Caco-2 (cell line): Measurements from ENCODE around the gene HLCS. TPM values are rescaled to one million over a fixed set of nuclear protein-coding genes. Genes with fewer than 3 reads are reported as not detected.

Source experiments
- BruUV-seq: library from RNA; stranded (reverse); fragments of 400-500 nt; replicated peaks from 2 replicates; lab custom pipeline; 2021; lab: Mats Ljungman, UMichigan
- CTCF ChIA-PET: fragments of 300-600 bp; sonication (Branson Sonifier 250); formaldehyde crosslinking; loops from one replicate; lab custom pipeline; 2022; ENCODE audit warnings: antibody characterized with exemption; lab: Charles Lee
- POLR2A ChIA-PET: fragments of 300-600 bp; sonication (Branson Sonifier 250); formaldehyde crosslinking; loops from one replicate; lab custom pipeline; 2022; ENCODE audit warnings: antibody characterized with exemption; lab: Charles Lee
- DNase-seq, 2 experiments: peaks; one replicate each; pipeline versions ENCODE4 v3.0.0 to v3.0.0-alpha.2; 2020 to 2022
- H3K27me3 ChIP-seq: replicated peaks from 2 replicates; pipeline ENCODE4 v1.6.0; 2011; ENCODE audit warnings: low read length; ENCODE audit not compliant: control insufficient read depth, insufficient read depth
- H3K36me3 ChIP-seq: 2 replicates; pipeline ENCODE4 v1.5.1; 2011; ENCODE audit warnings: low read length; ENCODE audit not compliant: control insufficient read depth, insufficient read depth
- H3K4me1 ChIP-seq: fragments of 250-450 bp; sonication (Bioruptor Pico); 2 replicates; pipeline ENCODE4 v1.5.1; 2020; ENCODE audit warnings: mild to moderate bottlenecking
- H3K4me3 ChIP-seq: 2 replicates; pipeline ENCODE4 v1.5.1; 2011; ENCODE audit warnings: low read depth, mild to moderate bottlenecking, control low read depth, low read length
- H3K9me3 ChIP-seq: fragments of 250-450 bp; sonication (Bioruptor Pico); 2 replicates; pipeline ENCODE4 v1.5.1; 2020; ENCODE audit warnings: mild to moderate bottlenecking, moderate library complexity
- H3K27ac Mint-ChIP-seq: one replicate; pipeline ENCODE4 v1.8.0; 2022; ENCODE audit warnings: mixed read lengths; ENCODE audit not compliant: unreplicated experiment
- H3K27me3 Mint-ChIP-seq: one replicate; pipeline ENCODE4 v1.8.0; 2022; ENCODE audit warnings: mixed read lengths; ENCODE audit not compliant: insufficient read depth, unreplicated experiment
- H3K36me3 Mint-ChIP-seq: one replicate; pipeline ENCODE4 v1.8.0; 2022; ENCODE audit warnings: mild to moderate bottlenecking, mixed read lengths; ENCODE audit not compliant: insufficient read depth, unreplicated experiment
- H3K4me1 Mint-ChIP-seq: one replicate; pipeline ENCODE4 v1.8.0; 2022; ENCODE audit warnings: low read depth, mixed read lengths; ENCODE audit not compliant: unreplicated experiment
- H3K4me3 Mint-ChIP-seq: one replicate; pipeline ENCODE4 v1.8.0; 2022; ENCODE audit warnings: mild to moderate bottlenecking, moderate library complexity, mixed read lengths; ENCODE audit not compliant: unreplicated experiment
- H3K9me3 Mint-ChIP-seq: one replicate; pipeline ENCODE4 v1.8.0; 2022; ENCODE audit warnings: mixed read lengths; ENCODE audit not compliant: unreplicated experiment
- intact Hi-C: fragments of 100-400 bp; cut with micrococcal nuclease; formaldehyde crosslinking; loops from one replicate; pipeline ENCODE4 v1.10.0; 2022; ENCODE audit not compliant: unreplicated experiment
- total RNA-seq: library from RNA; stranded (reverse); gene quantifications from 2 replicates; pipeline ENCODE4 v1.2.3, GENCODE V29; 2022
- TF ChIP-seq, protein P1 (sequence below), 2 experiments: fragments of 200-600 bp in 1 of 2; IDR thresholded peaks; 1 replicate in 1 of 2; 2 replicates in 1 of 2; pipeline versions ENCODE4 v1.5.1 to v1.8.0; 2011 to 2022; ENCODE audit warnings: antibody characterized with exemption in 1 of 2, control low read depth in 1 of 2, inconsistent platforms in 1 of 2, low read depth in 1 of 2, low read length in 1 of 2, mild to moderate bottlenecking in 1 of 2, moderate library complexity in 1 of 2; ENCODE audit not compliant: insufficient read depth in 1 of 2, severe bottlenecking in 1 of 2, unreplicated experiment in 1 of 2

HLCS gene
- total RNA-seq, 1 experiment from 2014 or later, result 26.2 TPM

DNA sequence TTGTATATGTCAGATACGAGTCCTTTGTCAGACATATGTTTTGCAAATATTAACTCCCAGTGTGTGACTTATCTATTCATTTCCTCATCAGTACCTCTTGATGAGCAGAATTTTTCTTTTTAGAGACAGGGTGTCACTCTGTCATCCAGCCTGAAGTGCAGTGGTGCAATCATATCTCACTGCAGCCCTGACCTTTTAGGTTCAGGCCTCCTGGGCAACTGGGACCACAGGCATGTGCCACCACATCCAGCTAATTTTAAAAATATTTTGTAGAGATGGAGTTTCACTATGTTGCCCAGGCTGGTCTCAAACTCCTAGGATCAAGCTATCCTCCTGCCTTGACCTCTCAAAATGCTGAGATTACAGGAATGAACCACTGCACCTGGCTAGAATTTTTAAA lies 93.0 kb downstream of the HLCS start:
- peaks cover 7% of the 10 kb centered on the region for H3K36me3 Mint-ChIP-seq
- H3K4me3 Mint-ChIP-seq, result no peak overlapping the region
- no peak for DNase-seq
- POLR2A ChIA-PET, result no interaction called here
- Histone ChIP-seq H3K27me3 (no peaks in the 10 kb centered on the region), H3K4me1 (no peaks in the 10 kb centered on the region), H3K9me3 (peaks cover 14% of the 10 kb centered on the region), H3K4me3 (no peak overlapping the region), H3K36me3 (no peaks in the 10 kb centered on the region)
- H3K27ac Mint-ChIP-seq, result no peak overlapping the region
- intact Hi-C loops, result no loop called here
- no peaks in the 10 kb centered on the region for H3K27me3 Mint-ChIP-seq
- no TSS peak for BruUV-seq
- H3K9me3 Mint-ChIP-seq, result peaks cover 13% of the 10 kb centered on the region
- CTCF ChIA-PET, result no interaction called here
- TF ChIP-seq, protein P1, sequence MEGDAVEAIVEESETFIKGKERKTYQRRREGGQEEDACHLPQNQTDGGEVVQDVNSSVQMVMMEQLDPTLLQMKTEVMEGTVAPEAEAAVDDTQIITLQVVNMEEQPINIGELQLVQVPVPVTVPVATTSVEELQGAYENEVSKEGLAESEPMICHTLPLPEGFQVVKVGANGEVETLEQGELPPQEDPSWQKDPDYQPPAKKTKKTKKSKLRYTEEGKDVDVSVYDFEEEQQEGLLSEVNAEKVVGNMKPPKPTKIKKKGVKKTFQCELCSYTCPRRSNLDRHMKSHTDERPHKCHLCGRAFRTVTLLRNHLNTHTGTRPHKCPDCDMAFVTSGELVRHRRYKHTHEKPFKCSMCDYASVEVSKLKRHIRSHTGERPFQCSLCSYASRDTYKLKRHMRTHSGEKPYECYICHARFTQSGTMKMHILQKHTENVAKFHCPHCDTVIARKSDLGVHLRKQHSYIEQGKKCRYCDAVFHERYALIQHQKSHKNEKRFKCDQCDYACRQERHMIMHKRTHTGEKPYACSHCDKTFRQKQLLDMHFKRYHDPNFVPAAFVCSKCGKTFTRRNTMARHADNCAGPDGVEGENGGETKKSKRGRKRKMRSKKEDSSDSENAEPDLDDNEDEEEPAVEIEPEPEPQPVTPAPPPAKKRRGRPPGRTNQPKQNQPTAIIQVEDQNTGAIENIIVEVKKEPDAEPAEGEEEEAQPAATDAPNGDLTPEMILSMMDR (IDR thresholded peaks at IDR 0.05; ENCODE audit: insufficient read depth in 1 of 2, low read depth in 1 of 2, low read length in 1 of 2, severe bottlenecking in 1 of 2, unreplicated experiment in 1 of 2), result no peak
- no peaks in the 10 kb centered on the region for H3K4me1 Mint-ChIP-seq

DNA sequence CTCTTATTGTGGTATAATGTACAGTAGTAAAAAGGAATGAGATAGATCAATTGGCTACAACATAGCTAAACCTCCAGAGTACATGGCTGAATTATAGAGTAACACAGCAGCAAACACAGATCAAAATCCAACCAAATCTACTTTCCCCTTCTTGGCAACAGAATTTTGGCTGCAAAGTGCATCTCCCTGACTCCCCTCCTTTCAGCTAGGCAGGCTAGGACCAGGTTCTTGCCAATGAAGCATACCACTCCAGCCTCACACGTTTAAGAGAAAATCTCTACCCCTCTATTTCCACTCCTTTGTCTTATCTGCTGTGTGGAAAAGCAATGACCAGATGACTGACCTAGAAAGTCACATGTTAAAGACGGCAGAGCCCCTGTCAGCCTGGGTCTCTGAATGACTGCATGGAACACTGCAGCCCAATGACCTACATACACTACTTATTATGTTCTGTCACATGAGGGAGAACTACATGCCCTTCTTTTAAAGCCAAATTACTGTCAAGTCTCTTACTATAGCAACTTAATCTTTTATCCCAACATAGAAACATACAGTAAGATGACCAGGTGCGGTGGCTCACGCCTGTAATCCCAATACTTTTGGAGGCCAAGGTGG lies 99.1 kb downstream of the HLCS start:
- H3K4me1 Mint-ChIP-seq, result peaks cover 8% of the 10 kb centered on the region
- no peaks in the 10 kb centered on the region for H3K27me3 Mint-ChIP-seq
- H3K36me3 ChIP-seq, result no peaks in the 10 kb centered on the region
- H3K36me3 Mint-ChIP-seq, result no peaks in the 10 kb centered on the region
- H3K9me3 Mint-ChIP-seq, result no peaks in the 10 kb centered on the region
- intact Hi-C loops, result no loop called here
- no peak for DNase-seq
- H3K27me3 ChIP-seq, result no peaks in the 10 kb centered on the region
- ChIA-PET CTCF (no interaction called here), POLR2A (no interaction called here)
- no peaks in the 10 kb centered on the region for H3K4me1 ChIP-seq
- H3K27ac Mint-ChIP-seq, result no peak overlapping the region
- no peak overlapping the region for H3K4me3 ChIP-seq
- TF ChIP-seq, protein P1 (IDR thresholded peaks at IDR 0.05; ENCODE audit: insufficient read depth in 1 of 2, low read depth in 1 of 2, low read length in 1 of 2, severe bottlenecking in 1 of 2, unreplicated experiment in 1 of 2), result no peak
- H3K9me3 ChIP-seq, result no peaks in the 10 kb centered on the region
- no TSS peak for BruUV-seq
- no peak overlapping the region for H3K4me3 Mint-ChIP-seq

DNA sequence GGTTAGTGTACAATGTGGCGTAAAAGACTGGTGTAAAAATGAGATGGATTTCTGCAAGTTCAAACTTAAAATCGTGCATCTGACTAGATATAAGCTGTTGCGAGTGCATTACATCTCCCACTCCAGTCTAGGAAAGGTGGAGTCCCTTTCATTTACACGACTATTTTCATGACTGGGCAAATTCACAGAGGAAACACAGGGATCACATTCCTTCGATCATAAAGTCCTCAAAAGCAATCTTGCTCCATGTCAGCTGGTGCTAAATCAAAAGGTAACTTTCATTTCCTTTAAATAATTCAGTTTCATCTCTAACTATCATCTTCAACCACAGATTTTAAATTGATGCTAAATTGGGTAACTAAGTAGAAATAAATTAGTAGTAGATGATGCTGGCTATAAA lies 100.0 kb downstream of the HLCS start:
- CTCF ChIA-PET, result no interaction called here
- POLR2A ChIA-PET, result no interaction called here
- no peaks in the 10 kb centered on the region for H3K36me3 ChIP-seq
- no peak overlapping the region for H3K4me3 ChIP-seq
- Mint-ChIP-seq H3K27ac (no peak overlapping the region), H3K9me3 (no peaks in the 10 kb centered on the region), H3K4me1 (peaks cover 15% of the 10 kb centered on the region), H3K36me3 (no peaks in the 10 kb centered on the region), H3K27me3 (no peaks in the 10 kb centered on the region), H3K4me3 (no peak overlapping the region)
- H3K9me3 ChIP-seq, result no peaks in the 10 kb centered on the region
- no peaks in the 10 kb centered on the region for H3K27me3 ChIP-seq
- peaks cover 8% of the 10 kb centered on the region for H3K4me1 ChIP-seq
- no TSS peak for BruUV-seq
- intact Hi-C loops, result no loop called here
- TF ChIP-seq, protein P1 (IDR thresholded peaks at IDR 0.05; ENCODE audit: insufficient read depth in 1 of 2, low read depth in 1 of 2, low read length in 1 of 2, severe bottlenecking in 1 of 2, unreplicated experiment in 1 of 2), result no peak
- DNase-seq, result no peak
